SK-N-SH (cell line): ENCODE data around the gene TBL1Y. TPM values are rescaled to one million over a fixed set of nuclear protein-coding genes. Genes with fewer than 3 reads are reported as not detected.

Source experiments
- CTCF ChIA-PET: fragments of 300-600, 350-600 bp; formaldehyde crosslinking; extraction: SDS; loops from one replicate; lab custom pipeline; 2021; lab: Yijun Ruan, JAX
- POLR2A ChIA-PET: fragments of 350-600 bp; sonication (Branson Sonifier 250); formaldehyde crosslinking; extraction: SDS; loops from one replicate; lab custom pipeline; 2020; ENCODE audit warnings: antibody characterized with exemption, inconsistent platforms; lab: Yijun Ruan, JAX
- DNase-seq: peaks from one replicate; pipeline ENCODE4 v3.0.0; 2012
- H2AFZ ChIP-seq: fragments of 200-600 bp; sonication (generic); 2 replicates; pipeline ENCODE4 v1.8.1; 2016; ENCODE audit warnings: antibody characterized with exemption, mild to moderate bottlenecking, low read depth
- H3F3A ChIP-seq: fragments of 200-600 bp; sonication (generic); replicated peaks from 2 replicates; pipeline ENCODE3; 2016; ENCODE audit warnings: antibody characterized with exemption, mild to moderate bottlenecking; ENCODE audit not compliant: insufficient read depth
- H3K27ac ChIP-seq, 2 experiments: fragments of 200-500 bp in 1 of 2; fragments of 200-600 bp in 1 of 2; sonication (Bioruptor generic) in 1 of 2; sonication (generic), shearing (Covaris generic) in 1 of 2; 2 replicates each; pipeline versions ENCODE4 v1.5.1 to v1.6.1; 2014 to 2016; ENCODE audit warnings: low read depth in 2 of 2, inconsistent platforms in 1 of 2, low read length in 1 of 2, mild to moderate bottlenecking in 1 of 2, mixed read lengths in 1 of 2
- H3K27me3 ChIP-seq: fragments of 200-600 bp; sonication (generic), shearing (Covaris generic); 2 replicates; pipeline ENCODE4 v1.6.1; 2016; ENCODE audit warnings: mixed run types; ENCODE audit not compliant: insufficient read depth
- H3K36me3 ChIP-seq, 2 experiments: fragments of 200-500 bp in 1 of 2; fragments of 200-600 bp in 1 of 2; sonication (Bioruptor generic) in 1 of 2; sonication (generic) in 1 of 2; replicated peaks in 1 of 2; 2 replicates each; pipeline versions ENCODE3 to v1.5.1; 2014 to 2016; ENCODE audit warnings: low read length in 1 of 2, mild to moderate bottlenecking in 1 of 2; ENCODE audit not compliant: insufficient read depth in 2 of 2, control insufficient read depth in 1 of 2
- H3K4me1 ChIP-seq, 2 experiments: fragments of 200-500 bp in 1 of 2; fragments of 200-600 bp in 1 of 2; sonication (Bioruptor generic) in 1 of 2; sonication (generic), shearing (Covaris generic) in 1 of 2; 2 replicates each; pipeline versions ENCODE4 v1.5.1 to v1.6.1; 2014 to 2016; ENCODE audit warnings: low read depth in 1 of 2, low read length in 1 of 2, mixed run types in 1 of 2; ENCODE audit not compliant: insufficient read depth in 2 of 2, control insufficient read depth in 1 of 2
- H3K4me2 ChIP-seq: fragments of 200-600 bp; sonication (generic), shearing (Covaris generic); 2 replicates; pipeline ENCODE4 v1.6.1; 2017; ENCODE audit warnings: mixed run types
- H3K4me3 ChIP-seq, 2 experiments: fragments of 200-500 bp in 1 of 2; fragments of 200-600 bp in 1 of 2; sonication (Bioruptor generic) in 1 of 2; sonication (generic), shearing (Covaris generic) in 1 of 2; 2 replicates each; pipeline versions ENCODE4 v1.5.1 to v1.8.1; 2014 to 2016; ENCODE audit warnings: low read depth in 2 of 2, inconsistent platforms in 1 of 2, low read length in 1 of 2, mild to moderate bottlenecking in 1 of 2, mixed read lengths in 1 of 2, moderate library complexity in 1 of 2
- H3K79me2 ChIP-seq: fragments of 200-600 bp; sonication (generic); 2 replicates; pipeline ENCODE4 v1.8.1; 2017; ENCODE audit warnings: mild to moderate bottlenecking; ENCODE audit not compliant: insufficient read depth
- H3K9ac ChIP-seq: fragments of 200-600 bp; sonication (generic); 2 replicates; pipeline ENCODE4 v1.6.1; 2017; ENCODE audit warnings: mixed run types
- H3K9me2 ChIP-seq: fragments of 200-600 bp; sonication (generic); 2 replicates; pipeline ENCODE4 v1.6.1; 2017; ENCODE audit warnings: mixed run types
- H3K9me3 ChIP-seq: fragments of 200-600 bp; sonication (generic); 2 replicates; pipeline ENCODE4 v1.6.1; 2017; ENCODE audit warnings: mixed run types, mild to moderate bottlenecking, moderate library complexity
- H4K20me1 ChIP-seq: fragments of 200-600 bp; sonication (generic); 2 replicates; pipeline ENCODE4 v1.6.1; 2017; ENCODE audit warnings: mild to moderate bottlenecking, mixed run types; ENCODE audit not compliant: insufficient read depth
- CHD2 ChIP-seq: fragments of 150-350 bp; IDR thresholded peaks from 2 replicates; pipeline ENCODE4 v1.6.1; 2018; ENCODE audit warnings: low read length; ENCODE audit not compliant: partially characterized antibody
- CTCF ChIP-seq: fragments of 200-600 bp; sonication (generic); IDR thresholded peaks from 2 replicates; pipeline ENCODE4 v1.6.1; 2017; ENCODE audit warnings: antibody characterized with exemption, mild to moderate bottlenecking, moderate library complexity
- ELF1 ChIP-seq: IDR thresholded peaks from 2 replicates; pipeline ENCODE4 v1.4.0; 2012
- EZH2phosphoT487 ChIP-seq: fragments of 200-600 bp; sonication (generic); IDR thresholded peaks from 2 replicates; pipeline ENCODE4 v1.6.1; 2017; ENCODE audit warnings: low read depth, mixed run types, mild to moderate bottlenecking, antibody characterized with exemption, moderate library complexity, borderline replicate concordance
- FOSL2 ChIP-seq: IDR thresholded peaks from 2 replicates; pipeline ENCODE4 v1.4.0; 2012; ENCODE audit warnings: low read depth, mild to moderate bottlenecking, moderate library complexity, borderline replicate concordance
- FOXM1 ChIP-seq: IDR thresholded peaks from 2 replicates; pipeline ENCODE4 v1.4.0; 2012; ENCODE audit warnings: low read depth, mild to moderate bottlenecking
- GATA2 ChIP-seq: sonication (generic); formaldehyde crosslinking; IDR thresholded peaks from 2 replicates; pipeline ENCODE4 v1.5.0; 2020; ENCODE audit warnings: mild to moderate bottlenecking, missing genetic modification reagents
- IRF3 ChIP-seq: fragments of 150-350 bp; IDR thresholded peaks from 2 replicates; pipeline ENCODE4 v1.6.1; 2016; ENCODE audit warnings: mild to moderate bottlenecking, low read depth, low read length
- JUND ChIP-seq: IDR thresholded peaks from 2 replicates; pipeline ENCODE4 v1.4.0; 2012
- MEF2A ChIP-seq: IDR thresholded peaks from 2 replicates; pipeline ENCODE4 v1.4.0; 2012; ENCODE audit warnings: low read depth, borderline replicate concordance
- NRF1 ChIP-seq: IDR thresholded peaks from 2 replicates; pipeline ENCODE4 v1.6.1; 2012; ENCODE audit warnings: low read depth, mild to moderate bottlenecking, low read length
- PBX3 ChIP-seq: IDR thresholded peaks from 2 replicates; pipeline ENCODE4; 2012
- POLR2AphosphoS5 ChIP-seq: IDR thresholded peaks from 2 replicates; pipeline ENCODE4 v1.6.1; 2012; ENCODE audit warnings: low read depth, low read length
- RAD21 ChIP-seq: IDR thresholded peaks from 2 replicates; pipeline ENCODE4 v1.6.1; 2012; ENCODE audit warnings: mild to moderate bottlenecking, low read length
- RCOR1 ChIP-seq: fragments of 150-350 bp; IDR thresholded peaks from 2 replicates; pipeline ENCODE4 v1.6.1; 2017; ENCODE audit warnings: antibody characterized with exemption, low read length
- RFX5 ChIP-seq: IDR thresholded peaks from 2 replicates; pipeline ENCODE4 v1.6.1; 2012; ENCODE audit warnings: mild to moderate bottlenecking, improper control_type of control experiment, low read length
- SIN3A ChIP-seq: IDR thresholded peaks from 2 replicates; pipeline ENCODE4 v1.6.1; 2012; ENCODE audit warnings: low read depth, mild to moderate bottlenecking, low read length, moderate library complexity, borderline replicate concordance
- TCF12 ChIP-seq: IDR thresholded peaks from 2 replicates; pipeline ENCODE4 v1.4.0; 2012
- TEAD4 ChIP-seq: IDR thresholded peaks from 2 replicates; pipeline ENCODE4 v1.4.0; 2012; ENCODE audit warnings: mild to moderate bottlenecking, borderline replicate concordance; ENCODE audit not compliant: insufficient read depth
- USF1 ChIP-seq: IDR thresholded peaks from 2 replicates; pipeline ENCODE4 v1.4.0; 2012; ENCODE audit warnings: low read depth, borderline replicate concordance
- USF2 ChIP-seq: fragments of 150-350 bp; IDR thresholded peaks from 2 replicates; pipeline ENCODE4 v1.6.1; 2017; ENCODE audit warnings: antibody characterized with exemption, low read length, low read depth, borderline replicate concordance
- YY1 ChIP-seq: IDR thresholded peaks from 2 replicates; pipeline ENCODE4 v1.4.0; 2012; ENCODE audit warnings: low read depth, mild to moderate bottlenecking
- WGBS: methylation state at CpG from one replicate; pipeline ENCODE4 v1.1.6; 2017; ENCODE audit warnings: low lambda C conversion rate; 5-methylcytosine and 5-hydroxymethylcytosine counted together
- polyA plus RNA-seq, 3 experiments: library from polyadenylated mRNA; depleted of rRNA; stranded (reverse); fragments of >200 nt; gene quantifications; 2 replicates each; pipeline ENCODE4 v1.2.3, GENCODE V29; 2012

TBL1Y gene
- polyA plus RNA-seq, 1 of the 3 experiments (the other 2 are of a cell fraction) = not detected

- H2AFZ ChIP-seq = no peak overlapping the region
- H3K9me3 ChIP-seq = no peaks in the 10 kb centered on the region
- no peaks in the 10 kb centered on the region for H3K4me1 ChIP-seq
- H3K27me3 ChIP-seq = no peaks in the 10 kb centered on the region
- CTCF ChIA-PET = no interaction called here
- H3K27ac ChIP-seq = no peak overlapping the region
- no peaks in the 10 kb centered on the region for H3K9me2 ChIP-seq
- no peaks in the 10 kb centered on the region for H4K20me1 ChIP-seq
- whole genome bisulfite sequencing = no CpG with 5 or more reads among the region's 6 CpGs
- TF ChIP-seq ELF1 = no peak
- TF ChIP-seq FOXM1 = no peak
- no peak for TF ChIP-seq POLR2AphosphoS5
- no peak for TF ChIP-seq FOSL2
- TF ChIP-seq CHD2 = no peak
- no peak for TF ChIP-seq TCF12
- no peak for TF ChIP-seq NRF1
- no peak for TF ChIP-seq TEAD4
- TF ChIP-seq EZH2phosphoT487 = no peak
- TF ChIP-seq IRF3 = no peak
- no peak for TF ChIP-seq JUND
- TF ChIP-seq YY1 = no peak
- TF ChIP-seq RCOR1 = no peak
- TF ChIP-seq, all 33 proteins: peak for 0
- Histone ChIP-seq H3K9ac (no peak overlapping the region), H3K4me2 (no peak overlapping the region), H3K36me3 (no peaks in the 10 kb centered on the region), H3K4me3 (no peak overlapping the region), H3K79me2 (no peaks in the 10 kb centered on the region), H3F3A (no peaks in the 10 kb centered on the region)
- POLR2A ChIA-PET = no interaction called here
- DNase-seq = no peak
These were observed 214.9 kb downstream of the TBL1Y start for GRCh38 chrY:7125136-7126056.

GRCh38 chrY:7128211-7128610, 217.7 kb downstream of the TBL1Y start:
- WGBS = no CpG with 5 or more reads among the region's 3 CpGs
- no peaks in the 10 kb centered on the region for H3K4me1 ChIP-seq
- H3F3A ChIP-seq = no peaks in the 10 kb centered on the region
- no peaks in the 10 kb centered on the region for H3K9me2 ChIP-seq
- ChIA-PET POLR2A (no interaction called here), CTCF (no interaction called here)
- DNase-seq = no peak
- no peak overlapping the region for H3K4me3 ChIP-seq
- H4K20me1 ChIP-seq = no peaks in the 10 kb centered on the region
- H3K27ac ChIP-seq = no peak overlapping the region
- no peak overlapping the region for H3K4me2 ChIP-seq
- H3K36me3 ChIP-seq = no peaks in the 10 kb centered on the region
- H2AFZ ChIP-seq = no peak overlapping the region
- H3K27me3 ChIP-seq = no peaks in the 10 kb centered on the region
- H3K9me3 ChIP-seq = no peaks in the 10 kb centered on the region
- H3K9ac ChIP-seq = no peak overlapping the region
- H3K79me2 ChIP-seq = no peaks in the 10 kb centered on the region
- TF ChIP-seq MEF2A (no peak), USF2 (no peak), PBX3 (no peak), GATA2 (CRISPR knock-in tag) (no peak), POLR2AphosphoS5 (no peak), RFX5 (no peak), CHD2 (no peak), TCF12 (no peak), RAD21 (no peak), CTCF (no peak), TEAD4 (no peak), SIN3A (no peak), EZH2phosphoT487 (no peak), USF1 (no peak), RCOR1 (no peak), FOSL2 (no peak)
